Hematopoietic multipotent progenitor cell treated with erythropoietin and hydrocortisone succinate and interleukin-3 and kit ligand, for 6 days (in vitro differentiated cells): ENCODE measurements around the gene GLB1L2.
A peak's percentile ranks its signal among the peaks of the same experiment; 100 is the strongest.

Source experiments
- DNase-seq: peaks from one replicate; pipeline ENCODE4 v3.0.0-alpha.2; 2015

Gene GLB1L2

GRCh38 chr11:134388590-134388989 is 56.8 kb downstream of the GLB1L2 start:
- no peak for DNase-seq

- DNase-seq: no peak
Observed at GRCh38 chr11:134389464-134390180, 57.8 kb downstream of the GLB1L2 start.

- no peak for DNase-seq
Observed at GRCh38 chr11:134390706-134391569, 59.1 kb downstream of the GLB1L2 start.

- DNase-seq: no peak
Observed at GRCh38 chr11:134391656-134392055, 59.9 kb downstream of the GLB1L2 start.

GRCh38 chr11:134392953-134393615 is 61.3 kb downstream of the GLB1L2 start:
- no peak for DNase-seq

- DNase-seq: peak; percentile 6
Observed at GRCh38 chr11:134393638-134394037, 61.9 kb downstream of the GLB1L2 start.

GRCh38 chr11:134394311-134394710 is 62.5 kb downstream of the GLB1L2 start:
- no peak for DNase-seq

GRCh38 chr11:134395002-134395401 is 63.2 kb downstream of the GLB1L2 start:
- DNase-seq: no peak

- no peak for DNase-seq
Observed at GRCh38 chr11:134397304-134398078, 65.7 kb downstream of the GLB1L2 start.

- no peak for DNase-seq
Observed at GRCh38 chr11:134398079-134398444, 66.3 kb downstream of the GLB1L2 start.

- no peak for DNase-seq
Observed at GRCh38 chr11:134398644-134399292, 67.0 kb downstream of the GLB1L2 start.

GRCh38 chr11:134399293-134399654 is 67.5 kb downstream of the GLB1L2 start:
- DNase-seq: no peak

- no peak for DNase-seq
Observed at GRCh38 chr11:134399996-134400395, 68.2 kb downstream of the GLB1L2 start.

- no peak for DNase-seq
Observed at GRCh38 chr11:134401825-134402809, 70.3 kb downstream of the GLB1L2 start.

- no peak for DNase-seq
Observed at GRCh38 chr11:134402910-134403309, 71.1 kb downstream of the GLB1L2 start.

- DNase-seq: no peak
Observed at GRCh38 chr11:134404575-134405341, 73.0 kb downstream of the GLB1L2 start.

- no peak for DNase-seq
Observed at GRCh38 chr11:134405436-134405835, 73.6 kb downstream of the GLB1L2 start.

- DNase-seq: no peak
Observed at GRCh38 chr11:134405841-134406240, 74.1 kb downstream of the GLB1L2 start.

GRCh38 chr11:134406264-134407185 is 74.7 kb downstream of the GLB1L2 start:
- DNase-seq: no peak
